Activated B cell treated with CpG ODN at 0.5 μM for 24 hours (primary cell): ENCODE results near the gene TTLL8. TPM values are rescaled to one million over a fixed set of nuclear protein-coding genes. Genes with fewer than 3 reads are reported as not detected.

ENCODE experiments used
- ATAC-seq: fragments of 200-7000 bp; cut with Tn5 transposase; one replicate; pipeline ENCODE4 v1.10.0; 2021; ENCODE audit warnings: low read depth, mild to moderate bottlenecking, moderate library complexity
- CTCF ChIA-PET: fragments of 350-600 bp; sonication (Branson Sonifier 250); formaldehyde crosslinking; loops from one replicate; lab custom pipeline; 2021; ENCODE audit warnings: antibody characterized with exemption; lab: Charles Lee
- POLR2A ChIA-PET: fragments of 350-600 bp; sonication (Branson Sonifier 250); formaldehyde crosslinking; loops from one replicate; lab custom pipeline; 2021; ENCODE audit warnings: antibody characterized with exemption; lab: Charles Lee
- DNase-seq: peaks from one replicate; pipeline ENCODE4 v3.0.0; 2022
- H3K27ac Mint-ChIP-seq: one replicate; pipeline ENCODE4 v1.8.0; 2020; ENCODE audit warnings: mixed read lengths
- H3K27me3 Mint-ChIP-seq: one replicate; pipeline ENCODE4 v1.8.0; 2021; ENCODE audit warnings: mixed read lengths
- H3K36me3 Mint-ChIP-seq: one replicate; pipeline ENCODE4 v1.8.0; 2021; ENCODE audit warnings: low read depth, mixed read lengths
- H3K4me1 Mint-ChIP-seq: one replicate; pipeline ENCODE4 v1.8.0; 2021; ENCODE audit warnings: mixed read lengths
- H3K4me3 Mint-ChIP-seq: one replicate; pipeline ENCODE4 v1.8.0; 2020; ENCODE audit warnings: mild to moderate bottlenecking, mixed read lengths
- H3K9me3 Mint-ChIP-seq: one replicate; pipeline ENCODE4 v1.8.0; 2020; ENCODE audit warnings: mixed read lengths
- intact Hi-C: fragments of 100-400 bp; cut with micrococcal nuclease; formaldehyde crosslinking; loops from one replicate; pipeline ENCODE4 v1.15.1; 2024
- total RNA-seq: library from RNA; stranded (reverse); gene quantifications from 2 replicates; pipeline ENCODE4 v1.2.3, GENCODE V29; 2022
- TF ChIP-seq, protein P1 (sequence below): fragments of 200-600 bp; IDR thresholded peaks from one replicate; pipeline ENCODE4 v1.8.0; 2022; ENCODE audit warnings: antibody characterized with exemption, mild to moderate bottlenecking

Gene TTLL8
- total RNA-seq, 1 donor from 2014 or later = not detected

DNA sequence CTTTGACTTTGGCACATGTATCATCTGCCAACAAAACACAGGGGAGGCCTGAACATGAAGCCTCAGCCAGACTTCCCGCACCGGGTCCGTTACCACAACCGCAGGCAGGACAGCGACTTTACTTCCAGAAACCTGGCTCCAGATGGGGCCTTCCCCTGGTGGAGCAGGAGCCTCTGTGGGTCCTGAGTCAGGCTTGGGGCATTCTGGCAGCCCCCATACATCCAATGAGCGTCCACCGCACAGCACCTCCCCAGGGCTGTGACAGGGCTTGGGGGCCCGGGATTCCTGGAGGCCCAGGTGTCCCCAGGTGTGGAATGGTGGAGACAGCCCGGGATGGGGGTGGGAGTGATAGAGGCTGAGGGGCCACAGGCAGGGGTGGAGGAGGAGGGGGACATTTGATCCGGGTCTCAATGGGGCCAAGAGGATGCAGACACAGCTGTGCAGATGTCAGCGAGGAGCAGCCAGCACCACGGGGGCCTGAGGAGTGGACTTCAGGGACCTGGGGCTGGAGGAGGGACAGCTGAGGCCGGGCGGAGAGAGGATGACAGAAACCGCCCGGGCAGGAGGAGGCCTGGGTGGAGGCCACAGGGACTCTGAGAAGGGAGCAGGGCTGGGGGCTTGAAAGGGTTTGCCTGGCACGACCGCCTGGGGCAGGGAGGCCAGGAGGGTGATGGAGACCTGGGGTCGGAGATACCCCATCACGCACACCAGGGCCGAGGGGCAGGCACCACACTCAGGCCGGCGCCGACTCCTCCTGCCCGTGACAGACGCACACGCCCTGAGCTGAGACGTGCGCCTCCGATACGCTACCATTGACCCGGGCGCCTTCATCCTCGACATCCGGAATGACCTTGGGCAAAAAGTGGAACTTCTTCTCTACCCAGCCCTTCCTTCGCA is 8.6 kb downstream of the TTLL8 start:
- no peak for DNase-seq
- Mint-ChIP-seq H3K4me1 (peaks cover 5% of the 10 kb centered on the region), H3K9me3 (peaks cover 7% of the 10 kb centered on the region), H3K36me3 (no peaks in the 10 kb centered on the region), H3K27me3 (peaks cover 26% of the 10 kb centered on the region), H3K4me3 (no peak overlapping the region), H3K27ac (no peak overlapping the region)
- intact Hi-C loops = no loop called here
- no peak for ATAC-seq
- POLR2A ChIA-PET = no interaction called here
- TF ChIP-seq, protein P1, sequence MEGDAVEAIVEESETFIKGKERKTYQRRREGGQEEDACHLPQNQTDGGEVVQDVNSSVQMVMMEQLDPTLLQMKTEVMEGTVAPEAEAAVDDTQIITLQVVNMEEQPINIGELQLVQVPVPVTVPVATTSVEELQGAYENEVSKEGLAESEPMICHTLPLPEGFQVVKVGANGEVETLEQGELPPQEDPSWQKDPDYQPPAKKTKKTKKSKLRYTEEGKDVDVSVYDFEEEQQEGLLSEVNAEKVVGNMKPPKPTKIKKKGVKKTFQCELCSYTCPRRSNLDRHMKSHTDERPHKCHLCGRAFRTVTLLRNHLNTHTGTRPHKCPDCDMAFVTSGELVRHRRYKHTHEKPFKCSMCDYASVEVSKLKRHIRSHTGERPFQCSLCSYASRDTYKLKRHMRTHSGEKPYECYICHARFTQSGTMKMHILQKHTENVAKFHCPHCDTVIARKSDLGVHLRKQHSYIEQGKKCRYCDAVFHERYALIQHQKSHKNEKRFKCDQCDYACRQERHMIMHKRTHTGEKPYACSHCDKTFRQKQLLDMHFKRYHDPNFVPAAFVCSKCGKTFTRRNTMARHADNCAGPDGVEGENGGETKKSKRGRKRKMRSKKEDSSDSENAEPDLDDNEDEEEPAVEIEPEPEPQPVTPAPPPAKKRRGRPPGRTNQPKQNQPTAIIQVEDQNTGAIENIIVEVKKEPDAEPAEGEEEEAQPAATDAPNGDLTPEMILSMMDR = no peak
- CTCF ChIA-PET = no interaction called here

DNA sequence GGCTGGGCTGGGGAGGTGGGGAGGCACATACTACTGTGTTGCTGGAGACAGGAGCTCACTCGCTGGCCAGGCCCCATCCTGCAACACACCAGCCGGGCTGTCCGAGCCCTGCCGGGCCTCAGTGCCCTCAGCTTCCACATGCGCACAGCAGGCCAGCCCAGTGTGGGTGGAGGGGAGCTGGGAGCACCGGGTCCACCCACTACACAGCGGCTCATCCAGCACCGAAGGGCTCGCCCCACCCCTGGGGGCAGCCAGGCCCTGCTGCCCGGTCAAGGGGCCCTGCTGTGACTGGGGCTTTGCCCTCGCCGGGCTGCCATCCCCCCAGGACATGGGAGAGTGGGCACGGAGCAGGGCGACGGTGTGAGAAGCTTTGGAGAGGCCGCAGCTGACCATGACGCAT is 9.3 kb downstream of the TTLL8 start:
- no peak for DNase-seq
- intact Hi-C loops = no loop called here
- CTCF ChIA-PET = no interaction called here
- TF ChIP-seq, protein P1 = no peak
- POLR2A ChIA-PET = no interaction called here
- H3K36me3 Mint-ChIP-seq = no peaks in the 10 kb centered on the region
- H3K4me1 Mint-ChIP-seq = peaks cover 3% of the 10 kb centered on the region
- peaks cover 25% of the 10 kb centered on the region for H3K27me3 Mint-ChIP-seq
- H3K4me3 Mint-ChIP-seq = no peak overlapping the region
- ATAC-seq = no peak
- H3K27ac Mint-ChIP-seq = no peak overlapping the region
- H3K9me3 Mint-ChIP-seq = peaks cover 6% of the 10 kb centered on the region

DNA sequence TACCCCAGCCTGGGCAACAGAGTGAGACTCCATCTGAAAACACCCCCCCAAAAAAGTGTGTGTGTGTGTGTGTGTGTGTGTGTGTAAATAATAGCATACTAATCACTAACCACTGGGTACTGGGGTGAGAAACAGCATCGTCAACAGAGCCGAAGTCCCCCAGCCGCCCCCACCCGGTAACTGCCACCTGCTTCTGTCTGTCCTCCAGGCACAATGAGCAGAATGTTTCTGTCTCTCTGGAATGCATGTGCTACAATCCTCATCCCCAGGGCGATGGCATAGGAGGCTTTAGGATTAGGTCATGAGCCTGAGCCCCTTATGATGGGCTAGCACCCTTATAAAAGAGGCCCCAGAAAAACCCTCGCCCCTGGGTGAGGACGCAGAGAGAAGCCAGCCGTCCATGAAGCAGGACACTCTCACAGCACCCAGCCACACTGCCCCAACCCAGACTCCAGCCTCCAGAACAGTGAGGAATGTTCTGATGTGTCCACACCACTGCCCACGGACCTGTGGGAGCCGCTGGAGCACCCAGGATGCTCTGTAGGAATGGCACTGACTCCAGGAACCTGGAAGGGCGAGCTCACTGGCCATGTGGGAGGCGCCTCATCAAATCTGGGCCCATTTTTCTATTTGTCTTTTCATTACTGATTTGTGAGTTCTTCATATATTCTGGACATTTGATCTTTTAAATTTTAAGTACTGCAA is 9.9 kb downstream of the TTLL8 start:
- H3K27ac Mint-ChIP-seq = no peak overlapping the region
- peaks cover 26% of the 10 kb centered on the region for H3K27me3 Mint-ChIP-seq
- H3K4me1 Mint-ChIP-seq = no peaks in the 10 kb centered on the region
- DNase-seq = no peak
- ATAC-seq = no peak
- no peak overlapping the region for H3K4me3 Mint-ChIP-seq
- no peaks in the 10 kb centered on the region for H3K36me3 Mint-ChIP-seq
- TF ChIP-seq, protein P1 = no peak
- intact Hi-C loops = no loop called here
- POLR2A ChIA-PET = no interaction called here
- CTCF ChIA-PET = no interaction called here
- peaks cover under 1% of the 10 kb centered on the region for H3K9me3 Mint-ChIP-seq

DNA sequence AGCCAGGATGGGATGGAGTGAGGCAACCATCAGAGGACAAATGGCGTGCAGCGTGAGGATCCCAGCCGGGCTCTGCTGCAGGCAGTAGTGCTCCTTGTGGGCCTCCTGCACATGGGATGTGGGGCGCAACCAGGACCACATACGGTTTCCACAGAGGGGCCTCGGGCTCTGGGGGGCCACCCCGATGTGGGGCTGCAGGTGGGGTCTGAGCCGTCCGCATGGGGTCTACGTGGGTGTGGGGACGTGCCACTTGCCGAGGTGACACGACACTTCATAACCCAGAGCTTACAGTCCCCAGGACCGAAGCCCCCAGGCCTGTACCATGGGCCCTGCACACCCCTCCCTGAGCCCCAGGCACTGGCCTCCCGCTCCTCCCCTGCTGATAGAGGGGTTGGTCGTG is 10.8 kb downstream of the TTLL8 start:
- Mint-ChIP-seq H3K27me3 (peaks cover 31% of the 10 kb centered on the region), H3K4me1 (no peaks in the 10 kb centered on the region), H3K4me3 (no peak overlapping the region), H3K9me3 (no peaks in the 10 kb centered on the region), H3K36me3 (no peaks in the 10 kb centered on the region), H3K27ac (no peak overlapping the region)
- ChIA-PET CTCF (no interaction called here), POLR2A (no interaction called here)
- TF ChIP-seq, protein P1 = no peak
- no peak for ATAC-seq
- DNase-seq = no peak
- intact Hi-C loops = no loop called here
